Posterior cingulate gyrus (tissue), 11 donors: ENCODE results near the gene TRIP4.

ENCODE experiments used
- DNase-seq, 10 donors: peaks; one replicate each; pipeline versions ENCODE4 v3.0.0 to v3.0.0-alpha.2; 2020 to 2021; ENCODE audit warnings: mixed read lengths in 3 of 10
- intact Hi-C: fragments of 100-400 bp; cut with DNase I; formaldehyde crosslinking; loops from one replicate; pipeline ENCODE4 v1.15.1; 2023

Gene TRIP4

DNA sequence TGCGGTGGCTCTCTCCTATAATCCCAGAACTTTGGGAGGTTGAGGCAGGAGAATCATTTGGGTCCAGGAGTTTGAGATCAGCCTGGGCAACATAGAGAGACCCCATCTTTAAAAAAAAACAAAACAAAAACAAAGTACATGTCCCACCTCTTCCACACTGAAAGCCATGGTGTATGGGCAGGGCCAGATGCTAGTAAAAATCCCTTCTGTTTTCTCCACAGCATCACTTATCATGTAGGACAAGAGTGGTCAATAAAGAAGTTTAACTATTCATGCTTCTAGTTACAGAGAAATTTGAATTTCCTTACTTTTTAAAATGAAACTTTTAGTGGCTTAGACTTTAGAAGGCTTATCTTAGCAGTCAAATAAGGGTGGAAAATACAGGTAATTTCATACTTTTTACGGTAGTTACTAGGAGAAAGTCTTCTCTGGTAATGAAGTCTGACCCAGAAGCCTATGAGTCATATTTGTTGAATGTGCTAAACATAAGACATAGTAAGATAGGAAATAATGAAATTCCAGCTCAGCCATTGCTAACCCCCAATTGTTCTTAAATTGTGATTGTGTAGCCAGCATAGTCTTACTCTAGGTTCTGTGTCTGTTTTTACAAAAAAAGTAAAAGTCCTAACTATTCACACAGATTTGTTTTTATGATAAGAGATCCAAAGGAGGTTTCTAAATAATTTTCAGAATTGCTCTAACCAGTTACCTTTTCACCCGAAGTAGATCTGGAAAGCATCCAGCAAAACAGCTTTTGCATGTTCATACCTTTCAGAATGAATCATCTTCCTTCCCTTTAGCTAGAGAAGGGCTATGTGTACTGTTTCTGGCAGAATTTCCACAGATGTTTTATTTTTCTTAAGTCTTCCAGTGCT lies 56.3 kb downstream of the TRIP4 start:
- intact Hi-C loops = no loop called here
- no peak for DNase-seq

GRCh38 chr15:64444836-64445235 lies 57.2 kb downstream of the TRIP4 start:
- intact Hi-C loops = no loop called here
- no peak for DNase-seq

- DNase-seq = no peak
- intact Hi-C loops = no loop called here
Measured at GRCh38 chr15:64447536-64448315, 60.1 kb downstream of the TRIP4 start.

DNA sequence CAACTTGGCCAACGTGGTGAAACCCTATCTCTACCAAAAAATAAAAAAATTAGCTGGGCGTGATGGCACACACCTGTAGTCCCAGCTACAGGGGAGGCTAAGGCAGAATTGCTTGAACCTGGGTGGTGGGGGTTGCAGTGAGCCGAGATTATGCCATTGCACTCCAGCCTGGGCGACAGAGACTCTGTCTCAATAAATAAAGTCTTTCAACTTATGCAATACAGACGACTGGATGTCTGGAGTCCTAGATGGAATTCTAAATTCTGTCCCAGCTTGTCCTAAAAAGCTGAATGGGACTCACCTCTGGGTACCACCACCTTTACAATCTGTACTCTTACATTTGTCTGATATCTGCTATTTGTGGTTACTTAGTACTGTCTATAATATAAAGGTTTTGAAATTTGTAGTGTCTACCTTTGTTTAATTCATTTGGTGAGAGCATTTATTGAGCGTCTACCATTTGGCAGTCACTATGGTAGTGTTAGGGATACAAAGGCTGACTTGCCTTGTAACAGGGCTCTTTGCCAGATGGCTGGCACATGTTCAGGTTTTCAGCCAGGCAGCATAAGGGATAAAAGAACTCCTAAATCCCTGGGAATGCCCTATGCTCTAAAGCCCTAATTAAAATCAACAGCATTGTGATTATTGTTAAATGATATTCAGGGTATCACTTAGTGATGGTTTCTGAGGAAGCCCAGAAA lies 65.5 kb downstream of the TRIP4 start:
- intact Hi-C loops = no loop called here
- DNase-seq = peak in 6 of 10 donors; percentile 34 to 90 (median 62)

DNA sequence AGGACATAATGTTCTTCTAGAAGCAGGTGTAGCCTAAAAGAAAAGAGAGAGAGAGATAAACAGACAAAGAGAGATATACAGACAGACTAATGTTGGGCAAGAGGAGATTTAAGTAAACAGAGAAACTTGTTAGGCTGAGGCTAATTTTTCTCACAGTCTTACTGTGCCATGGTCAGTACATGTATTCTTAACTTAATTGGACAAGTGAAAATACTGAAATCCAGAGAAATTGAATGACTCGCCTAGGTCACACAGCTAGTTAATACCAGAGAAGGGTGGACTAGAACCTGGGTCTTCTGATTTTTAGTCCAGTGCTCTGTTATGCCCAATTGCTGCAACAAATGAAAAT lies 66.0 kb downstream of the TRIP4 start:
- no peak for DNase-seq
- intact Hi-C loops = no loop called here

DNA sequence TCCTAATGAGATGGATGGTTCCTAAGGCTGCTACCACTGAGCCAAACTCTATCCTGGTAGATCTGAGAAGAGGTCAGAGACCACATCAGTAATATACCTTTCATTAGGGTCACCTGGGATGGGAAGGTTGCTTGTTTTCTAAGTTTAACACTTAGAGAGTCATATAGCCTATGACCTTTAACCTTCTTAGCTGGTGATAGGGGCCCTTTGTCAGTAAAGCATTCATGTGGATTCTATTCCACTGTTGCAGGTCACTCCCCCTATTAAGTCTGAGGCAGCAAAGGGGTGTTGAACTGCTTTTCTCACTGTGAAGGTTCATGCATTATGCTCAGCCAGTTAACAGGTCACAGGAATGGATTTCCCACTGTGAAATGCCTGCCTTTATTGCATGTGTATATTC lies 66.6 kb downstream of the TRIP4 start:
- DNase-seq = no peak
- intact Hi-C loops = no loop called here

DNA sequence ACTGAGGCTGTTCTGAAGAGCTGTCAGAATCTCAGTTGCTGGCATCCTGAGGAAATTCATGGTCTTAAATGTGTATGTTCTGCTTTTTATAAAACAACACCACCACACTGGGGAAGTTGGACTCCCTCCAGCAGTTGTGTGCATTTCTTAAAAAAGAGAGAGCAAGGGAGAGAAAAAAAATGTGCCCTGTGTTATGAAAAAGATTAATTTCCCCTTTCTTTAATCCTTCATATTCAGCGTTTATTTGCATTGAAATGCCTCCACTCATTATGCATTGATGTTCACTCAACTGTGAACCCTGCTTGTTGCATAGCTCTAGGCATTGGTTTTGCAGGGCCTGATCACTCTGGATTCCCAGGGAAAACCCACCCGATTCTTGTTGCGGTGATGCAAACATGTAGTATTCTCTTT lies 68.3 kb downstream of the TRIP4 start:
- intact Hi-C loops = no loop called here
- DNase-seq = peak in 1 of 10 donors; percentile 29

DNA sequence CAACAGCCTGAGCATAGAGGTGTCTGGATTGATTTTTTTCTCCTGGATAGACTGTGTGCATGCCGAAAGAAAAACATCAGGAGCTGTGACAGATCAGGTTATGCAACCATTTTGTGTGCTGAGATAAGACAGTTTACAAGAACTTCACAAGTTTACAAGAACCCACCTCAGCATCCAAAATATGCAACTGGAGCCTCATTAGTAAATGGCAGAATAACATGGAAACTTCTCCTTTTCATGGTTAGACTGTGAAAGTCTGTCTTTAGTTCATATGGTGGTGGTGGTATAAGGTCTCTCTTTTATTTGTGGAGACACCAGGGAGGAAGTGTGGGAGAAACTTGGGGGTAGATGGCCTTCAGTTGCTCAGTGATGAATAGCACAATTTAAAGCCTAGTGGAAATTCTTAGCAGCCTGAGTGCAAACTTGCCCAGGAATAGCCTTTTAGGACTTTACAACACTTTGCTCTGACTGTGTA lies 69.0 kb downstream of the TRIP4 start:
- no peak for DNase-seq
- intact Hi-C loops = no loop called here

GRCh38 chr15:64459066-64459781 lies 71.6 kb downstream of the TRIP4 start:
- no peak for DNase-seq
- intact Hi-C loops = no loop called here

DNA sequence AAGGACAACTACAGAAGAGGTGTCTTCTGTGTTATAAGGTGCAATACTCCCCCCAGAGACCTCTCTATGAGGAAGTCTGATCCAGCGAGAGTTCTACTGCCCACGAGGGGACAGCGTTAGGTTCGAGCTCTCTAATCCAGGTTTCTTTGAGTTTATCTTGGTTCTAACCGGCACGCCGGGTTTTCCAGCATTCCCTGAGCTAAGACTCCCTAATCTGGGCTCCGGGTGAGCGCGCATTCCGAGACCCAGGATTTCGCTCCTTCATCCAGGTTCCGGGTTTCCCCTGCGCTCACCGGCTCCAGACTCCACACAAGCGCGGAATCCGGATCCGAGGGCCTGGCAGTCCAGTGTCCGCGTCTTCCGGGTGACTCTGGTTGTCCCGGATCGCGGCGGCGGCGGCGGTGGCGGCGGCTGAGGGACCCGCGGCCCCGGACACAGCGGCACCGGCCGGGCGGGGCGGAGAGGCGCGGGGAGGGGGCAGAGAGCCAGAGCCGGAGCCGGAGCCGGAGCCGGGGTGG lies 72.6 kb downstream of the TRIP4 start, which contains the start of gene ZNF609:
Gene ZNF609 (plus strand): TSS at position 373 of the 518 bp plus-strand sequence. CDS start 38,842 bp downstream, outside the sequence.
- intact Hi-C loops = loop anchor here (5.0 to 10.0 kb wide), 2 partner anchors 62 to 175 kb away; no protein-coding TSS in a partner anchor

DNA sequence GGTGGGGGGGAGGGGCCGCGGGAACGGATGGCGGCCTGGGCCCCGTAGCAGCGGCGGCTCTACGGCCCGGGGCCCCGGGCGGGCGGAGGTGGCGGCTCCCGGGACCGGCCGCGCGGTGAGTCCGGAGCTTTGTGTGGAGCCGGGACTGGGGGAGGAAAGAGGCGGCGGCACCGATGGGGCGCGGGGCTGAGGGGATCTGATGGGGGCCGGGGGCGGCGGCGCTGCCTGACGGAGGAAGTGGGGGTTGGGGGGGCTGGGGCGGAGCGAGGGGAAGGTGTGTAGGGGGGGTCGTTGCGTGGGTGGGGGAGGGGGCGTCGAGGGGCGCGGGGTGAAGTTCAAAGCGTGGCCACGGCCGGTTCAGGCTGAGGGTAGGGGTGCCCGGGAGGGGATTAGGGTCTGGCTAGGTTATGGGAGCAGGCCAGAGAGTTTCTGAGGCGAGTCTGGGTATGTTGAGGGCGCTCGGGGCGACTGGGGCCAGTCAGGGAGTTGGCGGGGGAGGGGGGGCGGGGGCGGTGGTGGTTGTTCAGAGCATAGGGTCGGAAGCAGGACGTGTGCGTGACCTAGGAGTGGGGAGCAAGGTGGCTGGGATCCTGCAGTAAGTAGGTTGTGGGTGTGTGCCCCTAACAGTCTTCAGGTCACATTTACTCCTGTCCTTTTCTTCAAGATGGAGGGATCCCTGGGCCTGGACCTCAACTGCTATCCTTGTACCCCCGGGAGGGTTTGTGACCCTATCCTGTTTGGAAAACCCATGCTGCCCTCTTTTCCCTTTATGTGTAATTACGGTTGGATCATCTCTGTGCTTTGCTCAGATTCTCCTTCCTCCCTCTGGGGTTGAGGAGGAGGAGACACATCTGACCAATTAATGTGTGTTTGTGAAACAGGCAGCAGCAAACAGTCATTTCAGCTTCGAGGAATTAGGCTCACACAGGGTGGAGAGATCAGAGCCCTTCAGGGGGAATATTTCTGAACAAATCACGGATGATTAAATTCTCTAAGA lies 73.4 kb downstream of the TRIP4 start:
- intact Hi-C loops = loop anchor here (5.0 to 10.0 kb wide), 2 partner anchors 61 to 174 kb away; no protein-coding TSS in a partner anchor
- DNase-seq = peak in 3 of 10 donors; percentile 8 to 35 (median 25)

More for the DNA sequence above, 72.6 kb downstream of the TRIP4 start, which contains the start of gene ZNF609:
- DNase-seq = peak; percentile 85 to 98 (median 92)

- intact Hi-C loops = loop anchor here (5.0 to 10.0 kb wide), 2 partner anchors 61 to 173 kb away; no protein-coding TSS in a partner anchor
- peak in 5 of 10 donors; percentile 6 to 82 (median 23) for DNase-seq
Measured at GRCh38 chr15:64461721-64462162, 74.1 kb downstream of the TRIP4 start.

DNA sequence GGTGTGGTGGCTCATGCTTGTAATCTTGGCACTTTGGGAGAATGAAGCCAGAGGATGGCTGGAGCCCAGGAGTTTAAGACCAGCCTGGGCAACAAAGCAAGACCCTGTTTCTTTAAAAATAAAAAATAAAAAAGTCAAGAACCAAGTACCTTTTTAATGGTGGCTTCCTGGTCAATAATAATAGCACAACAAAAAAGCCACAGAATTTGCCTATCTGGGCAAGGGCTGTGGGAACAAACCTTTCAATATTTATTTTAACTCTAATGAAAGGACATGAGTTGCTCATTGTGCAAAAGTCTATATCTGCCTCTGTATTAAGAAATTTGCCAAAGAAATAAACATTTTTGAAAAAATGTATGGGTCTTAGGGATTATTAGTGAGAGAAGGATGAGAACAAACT lies 74.9 kb downstream of the TRIP4 start:
- intact Hi-C loops = loop anchor here (5.0 to 10.0 kb wide), 2 partner anchors 60 to 172 kb away; no protein-coding TSS in a partner anchor
- DNase-seq = no peak

- intact Hi-C loops = loop anchor here (5.0 to 10.0 kb wide), 2 partner anchors 58 to 170 kb away; no protein-coding TSS in a partner anchor
- no peak for DNase-seq
Measured at GRCh38 chr15:64464276-64465005, 76.8 kb downstream of the TRIP4 start.

DNA sequence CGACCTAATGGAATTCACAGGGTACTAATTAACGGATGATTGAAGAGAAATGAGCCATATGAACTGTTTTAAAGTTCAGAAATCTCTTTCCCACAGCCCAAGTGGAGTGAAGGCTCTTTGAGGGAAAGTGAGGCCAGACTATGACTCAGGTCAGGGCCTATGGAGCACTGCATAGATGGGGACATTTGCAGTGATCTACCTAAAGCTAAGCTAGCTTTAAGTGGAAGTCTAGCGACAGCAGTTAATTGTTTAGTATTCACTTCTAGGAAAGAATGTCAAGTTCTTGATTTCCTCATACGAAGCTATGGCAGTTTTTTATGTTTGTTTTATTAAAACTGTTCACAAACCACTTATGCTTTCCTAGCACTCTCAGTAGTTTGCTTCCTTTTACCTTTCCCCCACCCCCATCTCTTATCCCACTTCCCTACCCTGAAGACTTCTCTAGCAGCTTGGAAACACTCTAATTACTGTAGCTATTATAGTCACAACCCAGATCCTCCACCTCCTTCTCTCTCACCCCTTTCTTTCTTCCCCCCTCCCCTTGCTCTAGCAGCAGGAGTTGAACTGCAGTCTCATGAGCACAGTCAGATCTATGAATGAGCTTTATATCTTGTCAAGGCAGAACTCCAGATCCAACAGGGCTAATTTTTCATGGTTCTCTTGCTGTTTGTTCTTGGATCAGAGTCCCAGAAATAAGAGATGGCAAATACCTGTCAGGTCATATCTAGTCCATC lies 78.9 kb downstream of the TRIP4 start:
- intact Hi-C loops = loop anchor here (10.0 kb wide), 1 partner anchor 168 kb away; no protein-coding TSS in a partner anchor
- DNase-seq = no peak

GRCh38 chr15:64472161-64472560 lies 84.5 kb downstream of the TRIP4 start:
- intact Hi-C loops = no loop called here
- no peak for DNase-seq

- intact Hi-C loops = no loop called here
- DNase-seq = no peak
Measured at GRCh38 chr15:64474846-64475245, 87.2 kb downstream of the TRIP4 start.
